NOMO-1 (cell line): ENCODE results near the gene IL1RAPL1.

Experiments
- DNase-seq, 2 experiments: peaks; one replicate each; lab custom pipeline; 2025; ENCODE audit not compliant: unreplicated experiment in 2 of 2; lab: John Stamatoyannopoulos, UW

Gene IL1RAPL1

DNA sequence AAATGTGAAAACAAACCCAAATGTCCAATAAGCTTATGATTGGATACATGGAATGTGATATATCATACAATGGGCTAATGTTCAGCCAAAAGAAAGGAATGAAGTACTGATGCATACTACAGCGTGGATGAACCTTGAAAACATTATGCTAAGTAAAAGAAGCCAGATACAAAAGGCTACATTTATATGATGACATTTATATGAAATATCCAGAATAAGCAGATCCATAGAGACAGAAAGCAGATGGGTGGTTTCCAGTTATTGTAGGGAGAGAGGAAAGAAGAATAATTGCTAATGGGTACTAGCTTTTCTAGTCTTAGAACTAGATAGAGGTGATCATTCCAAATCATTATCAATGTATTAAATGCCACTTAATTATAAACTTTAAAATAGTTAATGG lies 801.3 kb downstream of the IL1RAPL1 start:
- no peak for DNase-seq

GRCh38 chrX:29397506-29397905 lies 810.3 kb downstream of the IL1RAPL1 start:
- DNase-seq: no peak

GRCh38 chrX:29407357-29407756 lies 820.1 kb downstream of the IL1RAPL1 start:
- no peak for DNase-seq

GRCh38 chrX:29419774-29420553 lies 832.7 kb downstream of the IL1RAPL1 start:
- no peak for DNase-seq

- DNase-seq: no peak
Observed at GRCh38 chrX:29422034-29422433, 834.8 kb downstream of the IL1RAPL1 start.

DNA sequence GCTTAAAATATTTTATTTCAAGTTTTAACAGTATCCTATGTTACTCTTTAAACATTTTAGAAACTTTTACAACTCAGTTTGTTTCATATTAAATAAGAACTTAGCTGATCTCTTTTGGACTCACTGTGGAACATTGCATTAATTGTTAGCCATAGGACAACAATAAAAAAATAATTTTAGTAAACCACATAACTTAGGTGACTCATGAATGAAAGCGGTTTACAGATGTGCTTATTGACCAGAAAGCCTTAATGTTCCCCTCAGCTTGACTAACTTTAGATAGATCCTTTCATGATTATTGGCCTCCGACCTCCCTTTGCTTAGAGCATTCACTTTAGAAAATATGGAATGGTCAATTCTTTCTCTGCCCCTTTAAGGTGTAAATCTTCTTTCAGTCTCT lies 844.6 kb downstream of the IL1RAPL1 start:
- no peak for DNase-seq

- no peak for DNase-seq
Observed at GRCh38 chrX:29432534-29432933, 845.3 kb downstream of the IL1RAPL1 start.

DNA sequence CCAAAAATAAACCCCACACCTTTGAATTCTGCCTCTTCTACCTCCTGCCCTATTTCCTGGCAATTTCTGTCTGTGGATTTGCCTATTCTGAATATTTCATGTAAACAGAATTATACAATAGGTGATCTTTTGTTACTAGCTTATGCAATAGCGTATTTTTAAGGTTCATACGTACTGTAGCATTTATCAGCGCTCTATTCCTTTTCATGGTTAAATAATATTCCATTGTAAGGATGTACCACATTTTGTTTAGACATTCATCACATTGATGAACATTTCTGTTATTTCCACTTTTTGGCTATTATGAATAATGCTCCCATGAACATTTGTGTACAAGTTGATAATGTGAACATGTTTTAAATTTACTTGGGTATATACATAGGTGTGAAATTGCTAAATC lies 847.7 kb downstream of the IL1RAPL1 start:
- DNase-seq: no peak

GRCh38 chrX:29435396-29435795 lies 848.1 kb downstream of the IL1RAPL1 start:
- no peak for DNase-seq

DNA sequence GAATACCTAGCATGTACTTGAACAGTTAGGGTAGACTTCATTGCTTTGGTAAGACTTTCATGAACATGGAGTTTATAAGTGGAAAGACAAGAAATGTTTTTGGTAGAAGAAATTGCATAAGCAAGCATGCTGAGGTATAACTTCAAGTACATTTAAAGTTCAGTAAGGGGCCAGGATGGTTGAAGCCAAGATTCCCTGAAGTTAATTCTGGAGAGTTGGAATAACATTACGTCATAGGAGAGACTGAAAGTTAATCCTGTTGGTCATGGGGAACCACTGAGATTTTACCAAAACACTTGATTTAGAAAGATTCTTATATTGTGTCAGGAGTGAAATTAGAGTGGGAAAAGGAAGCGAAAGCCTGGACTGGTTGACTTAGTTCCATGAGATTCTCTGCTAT lies 860.6 kb downstream of the IL1RAPL1 start:
- no peak for DNase-seq

- DNase-seq: no peak
Observed at GRCh38 chrX:29453333-29453732, 866.1 kb downstream of the IL1RAPL1 start.

- no peak for DNase-seq
Observed at GRCh38 chrX:29455702-29456101, 868.5 kb downstream of the IL1RAPL1 start.

DNA sequence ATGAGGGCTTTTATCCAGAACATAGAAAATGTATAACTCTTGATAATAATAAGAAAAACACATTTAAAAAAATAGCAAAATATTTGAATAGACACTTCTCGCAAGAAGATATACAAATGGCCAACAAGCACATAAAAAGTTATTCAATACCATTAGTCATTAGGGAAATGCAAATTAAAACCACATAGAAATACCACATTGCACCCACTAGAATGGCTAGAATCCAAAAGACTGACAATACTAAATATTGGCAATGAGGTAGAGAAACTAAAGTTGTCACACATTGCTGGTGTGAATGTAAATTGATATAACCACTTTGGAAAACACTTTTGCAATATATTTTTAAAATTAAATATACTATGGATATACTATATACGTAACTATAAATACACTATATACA lies 873.8 kb downstream of the IL1RAPL1 start:
- no peak for DNase-seq

DNA sequence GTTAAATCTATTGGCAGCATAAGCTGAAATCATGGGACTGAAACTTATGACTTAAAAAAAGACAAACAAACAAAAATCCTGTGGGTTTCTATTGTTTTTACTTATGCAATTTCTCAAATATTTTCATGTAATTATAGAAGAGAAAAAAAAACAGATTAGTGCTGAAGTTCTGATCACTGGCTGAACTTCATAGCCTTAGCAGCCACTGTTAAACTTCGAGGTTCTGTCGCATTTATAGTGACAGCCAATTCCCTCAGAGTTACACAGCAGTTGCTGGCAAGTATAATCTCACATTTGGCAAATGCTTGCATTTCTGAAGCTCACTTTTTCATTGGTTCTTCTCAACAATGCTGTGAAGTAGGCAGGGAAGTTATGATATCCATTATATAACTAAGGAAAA lies 879.2 kb downstream of the IL1RAPL1 start:
- DNase-seq: no peak

GRCh38 chrX:29468911-29469494 lies 881.8 kb downstream of the IL1RAPL1 start:
- DNase-seq: no peak

DNA sequence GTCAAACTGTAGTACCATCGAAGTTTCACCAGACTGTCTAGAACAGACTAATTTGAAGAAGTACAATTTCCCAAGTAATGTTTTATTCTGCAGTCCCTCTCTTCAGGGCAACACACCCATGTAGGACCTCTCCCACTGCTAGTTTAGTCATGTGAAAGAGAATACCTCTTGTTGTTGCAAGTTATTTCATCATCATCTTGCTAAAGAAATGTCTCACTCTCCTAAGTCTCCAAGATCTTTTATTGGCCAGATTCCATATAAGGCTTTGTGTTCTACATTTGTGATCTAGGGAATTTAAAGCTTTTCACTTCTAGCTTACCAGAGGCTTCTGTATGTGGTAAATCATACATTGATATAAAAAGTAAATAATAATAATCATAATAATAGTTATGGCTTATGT lies 882.8 kb downstream of the IL1RAPL1 start:
- DNase-seq: no peak

- DNase-seq: no peak
Observed at GRCh38 chrX:29471829-29472228, 884.6 kb downstream of the IL1RAPL1 start.

- no peak for DNase-seq
Observed at GRCh38 chrX:29477878-29478277, 890.6 kb downstream of the IL1RAPL1 start.

GRCh38 chrX:29478336-29479069 lies 891.3 kb downstream of the IL1RAPL1 start:
- peak; percentile 15 to 21 for DNase-seq

DNA sequence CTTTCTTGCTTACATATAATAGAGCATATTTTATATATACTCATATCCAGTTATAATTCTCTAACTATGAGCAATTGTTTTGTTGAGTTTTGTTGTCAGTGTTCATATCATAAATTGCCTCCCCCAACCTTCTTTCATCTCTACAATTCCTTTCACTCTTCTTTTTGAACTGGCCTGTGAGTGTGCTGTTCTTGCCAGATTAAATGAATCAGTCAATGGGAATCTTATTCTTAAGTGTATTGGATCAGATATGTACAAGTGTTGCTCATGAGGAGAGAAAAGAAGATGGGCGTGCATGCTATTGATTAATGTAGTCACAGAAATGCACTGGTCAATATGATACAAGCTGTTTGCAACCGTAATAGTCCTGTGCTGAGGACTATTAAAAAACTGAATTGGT lies 900.0 kb downstream of the IL1RAPL1 start:
- DNase-seq: no peak

- DNase-seq: peak; percentile 36 to 85
Observed at GRCh38 chrX:29487714-29488113, 900.5 kb downstream of the IL1RAPL1 start.

DNA sequence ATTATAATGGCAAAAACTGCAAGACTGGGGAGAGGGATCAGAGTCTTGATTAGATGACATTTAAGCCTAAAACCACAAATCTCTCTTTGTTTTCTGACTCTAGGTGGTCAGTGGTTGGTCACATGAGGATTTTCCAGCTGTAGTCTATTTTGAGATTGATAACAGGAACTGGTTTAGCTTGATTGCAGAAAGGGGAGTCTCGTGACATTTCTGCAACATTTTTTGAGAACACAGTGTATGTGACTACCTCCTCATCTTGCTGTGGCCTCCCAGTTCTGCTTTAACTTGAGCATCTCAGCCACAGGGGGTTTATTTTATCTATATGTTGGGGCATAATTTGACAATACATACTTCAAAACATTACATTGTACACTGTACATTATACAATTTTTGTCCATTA lies 901.7 kb downstream of the IL1RAPL1 start:
- peak; percentile 27 to 76 for DNase-seq
